Colon (tissue), 2 donors: ENCODE data around the gene BTBD2.

Source experiments
- FAIRE-seq: peaks from 2 replicates; lab custom pipeline; 2012; peaks lifted over from hg19 to GRCh38; lab: Jason Lieb, UNC
- donor health status: control.
- donor health status: control.

BTBD2 gene

GRCh38 chr19:2015608-2015950 lies at the start of gene BTBD2:
BTBD2 (minus strand) TSS chr19:2015714; CDS start chr19:2015703, 11 bp downstream.
- no peak for FAIRE-seq

GRCh38 chr19:2064788-2065524 lies 49.4 kb upstream of the BTBD2 start:
- FAIRE-seq, result no peak

- no peak for FAIRE-seq
Measured at GRCh38 chr19:2064395-2064787, 48.9 kb upstream of the BTBD2 start.

- no peak for FAIRE-seq
Measured at GRCh38 chr19:2063824-2064223, 48.3 kb upstream of the BTBD2 start.

- FAIRE-seq, result no peak
Measured at GRCh38 chr19:2062770-2063169, 47.3 kb upstream of the BTBD2 start.

GRCh38 chr19:2062389-2062729 lies 46.8 kb upstream of the BTBD2 start:
- FAIRE-seq, result no peak

GRCh38 chr19:2061495-2062388 lies 46.2 kb upstream of the BTBD2 start:
- FAIRE-seq, result no peak

- FAIRE-seq, result no peak
Measured at GRCh38 chr19:2060884-2061494, 45.5 kb upstream of the BTBD2 start.

GRCh38 chr19:2059422-2060201 lies 44.1 kb upstream of the BTBD2 start:
- FAIRE-seq, result no peak

GRCh38 chr19:2058570-2059421 lies 43.3 kb upstream of the BTBD2 start:
- no peak for FAIRE-seq

- no peak for FAIRE-seq
Measured at GRCh38 chr19:2057484-2058469, 42.3 kb upstream of the BTBD2 start.

- FAIRE-seq, result no peak
Measured at GRCh38 chr19:2056837-2057192, 41.3 kb upstream of the BTBD2 start.

- FAIRE-seq, result no peak
Measured at GRCh38 chr19:2055931-2056836, 40.7 kb upstream of the BTBD2 start.

- FAIRE-seq, result no peak
Measured at GRCh38 chr19:2054763-2055162, 39.2 kb upstream of the BTBD2 start.

GRCh38 chr19:2053601-2054389 lies 38.3 kb upstream of the BTBD2 start:
- FAIRE-seq, result no peak

GRCh38 chr19:2051773-2052704 lies 36.5 kb upstream of the BTBD2 start:
- FAIRE-seq, result no peak
